Naive thymus-derived CD8-positive, alpha-beta T cell (primary cell): ENCODE results near the gene RGS6. TPM values are rescaled to one million over a fixed set of nuclear protein-coding genes. Genes with fewer than 3 reads are reported as not detected.
A peak's percentile ranks its signal among the peaks of the same experiment; 100 is the strongest.

ENCODE experiments used
- ATAC-seq, 2 donors: fragments of 150-1000 bp; cut with Tn5 transposase in 1 of 2; sonication (Bioruptor Pico), chemical (Tn5 transposase) in 1 of 2; 1 replicate in 1 of 2; 2 replicates in 1 of 2; pipeline ENCODE4 v1.10.0; 2021; ENCODE audit warnings: mild to moderate bottlenecking in 2 of 2, moderate library complexity in 2 of 2
- POLR2A ChIA-PET: fragments of 350-600 bp; sonication (Branson Sonifier 250); formaldehyde crosslinking; loops from one replicate; lab custom pipeline; 2021; ENCODE audit warnings: antibody characterized with exemption; lab: Charles Lee
- DNase-seq, 10 donors: peaks; one replicate each; pipeline versions ENCODE4 v3.0.0 to v3.0.0-alpha.2; 2020 to 2022
- H3K27ac Mint-ChIP-seq, 10 donors: one replicate each; pipeline ENCODE4 v1.8.0; 2020 to 2022; ENCODE audit warnings: mild to moderate bottlenecking in 10 of 10, mixed read lengths in 10 of 10, moderate library complexity in 4 of 10, inconsistent platforms in 1 of 10
- H3K27me3 Mint-ChIP-seq, 5 donors: one replicate each; pipeline ENCODE4 v1.8.0; 2021 to 2022; ENCODE audit warnings: mixed read lengths in 5 of 5
- H3K36me3 Mint-ChIP-seq, 3 donors: one replicate each; pipeline ENCODE4 v1.8.0; 2020 to 2022; ENCODE audit warnings: mixed read lengths in 3 of 3, mild to moderate bottlenecking in 2 of 3, inconsistent platforms in 1 of 3
- H3K4me1 Mint-ChIP-seq, 4 donors: one replicate each; pipeline ENCODE4 v1.8.0; 2021 to 2022; ENCODE audit warnings: mixed read lengths in 4 of 4
- H3K4me3 Mint-ChIP-seq, 10 donors: one replicate each; pipeline ENCODE4 v1.8.0; 2020 to 2022; ENCODE audit warnings: mild to moderate bottlenecking in 10 of 10, mixed read lengths in 10 of 10, moderate library complexity in 6 of 10, inconsistent platforms in 1 of 10
- H3K9me3 Mint-ChIP-seq, 9 donors: one replicate each; pipeline ENCODE4 v1.8.0; 2020 to 2022; ENCODE audit warnings: mixed read lengths in 9 of 9, mild to moderate bottlenecking in 3 of 9, inconsistent platforms in 1 of 9, moderate library complexity in 1 of 9
- polyA plus RNA-seq, 3 donors: library from polyadenylated mRNA; unstranded; fragments of 300-500 nt; fragmentation: Illumina TruSeq; gene quantifications; one replicate each; pipeline ENCODE4 v1.2.3, GENCODE V29; 2021
- total RNA-seq, 8 experiments: library from RNA in 2 of 8; stranded (reverse) in 2 of 8; gene quantifications; one replicate each; pipeline ENCODE4 v1.2.3 and lab custom pipeline; 2021 to 2026

Gene RGS6
- total and polyA plus RNA-seq, 5 experiments from 2014 or later = not detected

DNA sequence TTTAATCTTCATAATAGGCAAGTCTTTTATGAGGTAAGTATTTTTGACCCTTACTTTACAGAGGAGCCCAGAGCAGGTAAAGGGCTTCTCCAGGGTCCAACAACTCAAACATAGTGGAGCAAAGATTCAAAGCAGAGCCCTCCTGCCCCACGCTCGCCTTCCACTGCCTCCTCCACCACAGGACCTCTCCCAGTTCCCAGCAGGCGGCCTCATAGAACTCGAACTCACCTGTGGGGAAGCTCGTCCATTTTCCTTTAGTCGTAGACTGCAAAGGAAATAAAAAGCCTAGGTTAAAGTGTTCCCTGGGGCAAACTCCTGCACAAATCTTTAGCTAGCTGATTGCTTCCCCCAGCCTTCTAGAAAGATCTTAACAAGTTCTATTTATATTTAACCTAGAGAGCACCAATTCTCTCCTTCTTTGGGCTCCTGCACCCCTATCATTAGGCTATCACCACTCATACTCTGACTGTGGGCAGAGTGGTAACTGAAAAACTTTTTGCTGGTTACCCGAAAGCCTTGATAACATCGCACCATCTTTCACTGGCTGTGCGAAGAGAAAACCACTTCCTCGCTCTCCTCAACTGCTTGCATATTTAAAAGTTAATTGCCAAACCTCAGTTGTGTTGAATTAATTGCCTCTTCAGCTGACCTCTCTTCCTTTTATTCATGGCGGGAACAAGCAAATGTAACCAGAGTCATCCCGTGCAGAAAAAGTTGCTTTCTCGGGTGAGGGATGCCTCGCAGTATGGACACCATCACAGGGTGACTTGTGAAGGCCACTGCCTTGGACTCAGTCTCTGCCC is 662.1 kb downstream of the RGS6 start:
- POLR2A ChIA-PET = no interaction called here
- peak in 7 of 10 donors; percentile 2 to 58 (median 23) for DNase-seq
- Mint-ChIP-seq H3K36me3 (no peaks in the 10 kb centered on the region), H3K27me3 (peaks cover 5 to 15% (median 6%) of the 10 kb centered on the region in 5 donors), H3K27ac (peak overlapping the region in 7 of 10 donors; percentile 25 to 85 (median 56)), H3K9me3 (peaks cover 0 to 5% (median 0%) of the 10 kb centered on the region in 9 donors), H3K4me1 (peaks cover 31 to 77% (median 53%) of the 10 kb centered on the region in 4 donors), H3K4me3 (peak overlapping the region; percentile 16 to 83 (median 57))
- ATAC-seq = peak; percentile 80 to 94

DNA sequence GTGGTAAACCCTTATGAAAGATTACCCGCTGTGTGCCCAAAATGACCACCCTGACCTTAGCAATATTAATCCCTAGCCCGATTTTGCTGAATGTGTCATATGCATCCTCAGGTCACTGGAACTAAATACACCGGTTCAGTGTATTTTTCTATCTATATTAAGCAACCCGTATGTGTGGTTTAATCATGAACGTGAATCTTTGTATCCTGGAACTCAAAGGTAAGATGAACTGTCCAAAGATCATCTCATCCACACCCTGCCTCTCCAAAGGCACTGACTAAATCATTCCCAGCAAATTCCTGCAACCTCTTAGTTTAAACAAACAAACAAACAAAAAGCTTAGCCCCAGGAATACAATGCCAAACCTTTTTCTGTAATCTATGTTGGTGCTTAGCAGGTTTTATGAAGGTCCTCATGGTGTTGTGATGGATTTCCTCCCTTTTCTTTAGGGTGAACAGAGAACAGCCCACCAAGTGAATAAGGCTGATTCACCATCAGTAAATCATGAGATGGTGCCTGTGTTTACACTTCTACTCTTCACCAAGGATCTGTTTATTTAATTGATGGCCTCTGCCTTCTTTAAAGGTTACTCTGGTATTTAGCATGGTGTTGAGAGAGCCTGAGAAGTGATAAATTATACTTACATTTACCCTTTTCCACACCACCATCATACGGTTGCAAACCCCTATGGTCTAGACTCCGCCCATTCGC is 663.1 kb downstream of the RGS6 start:
- POLR2A ChIA-PET = interaction anchor here (0.8 kb wide), 1 partner anchor 19 kb away, joined by 5 read pairs; no protein-coding TSS in a partner anchor
- no peaks in the 10 kb centered on the region for H3K36me3 Mint-ChIP-seq
- peaks cover 31 to 69% (median 51%) of the 10 kb centered on the region in 4 donors for H3K4me1 Mint-ChIP-seq
- peak overlapping the region in 4 of 10 donors; percentile 60 to 83 (median 62) for H3K4me3 Mint-ChIP-seq
- peaks cover 6 to 15% (median 7%) of the 10 kb centered on the region in 5 donors for H3K27me3 Mint-ChIP-seq
- no peak for DNase-seq
- no peak for ATAC-seq
- no peaks in the 10 kb centered on the region for H3K9me3 Mint-ChIP-seq
- no peak overlapping the region for H3K27ac Mint-ChIP-seq

- ATAC-seq = no peak
- Mint-ChIP-seq H3K4me1 (peaks cover 28 to 47% (median 36%) of the 10 kb centered on the region in 4 donors), H3K36me3 (no peaks in the 10 kb centered on the region), H3K9me3 (no peaks in the 10 kb centered on the region), H3K4me3 (no peak overlapping the region), H3K27me3 (peaks cover 10 to 25% (median 13%) of the 10 kb centered on the region in 5 donors), H3K27ac (no peak overlapping the region)
- no peak for DNase-seq
- POLR2A ChIA-PET = no interaction called here
Observed at GRCh38 chr14:72597252-72598233, 665.3 kb downstream of the RGS6 start.

DNA sequence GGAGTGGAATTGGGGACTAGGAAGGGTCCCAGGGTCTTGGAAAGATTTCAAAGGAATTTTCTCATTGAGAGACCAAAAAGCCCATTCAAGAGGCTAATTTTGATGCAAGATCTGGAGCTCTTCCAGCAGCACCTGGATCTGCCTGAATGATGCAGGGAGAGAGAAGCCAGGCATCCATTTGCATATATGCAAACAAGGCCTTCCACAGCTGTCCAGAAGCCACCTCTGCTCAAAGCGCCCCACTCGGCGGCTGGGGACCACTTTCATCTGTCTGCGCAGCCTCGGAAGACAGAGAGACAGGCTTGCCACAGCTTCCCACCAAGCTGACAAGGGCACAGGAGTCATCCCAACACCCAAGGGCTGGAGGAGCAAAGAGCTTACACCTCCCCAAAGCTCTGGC is 666.1 kb downstream of the RGS6 start:
- Mint-ChIP-seq H3K27ac (no peak overlapping the region), H3K4me3 (no peak overlapping the region), H3K9me3 (no peaks in the 10 kb centered on the region), H3K4me1 (peaks cover 25 to 40% (median 30%) of the 10 kb centered on the region in 4 donors), H3K27me3 (peaks cover 8 to 25% (median 10%) of the 10 kb centered on the region in 5 donors), H3K36me3 (no peaks in the 10 kb centered on the region)
- POLR2A ChIA-PET = no interaction called here
- no peak for ATAC-seq
- DNase-seq = no peak

- peaks cover 16 to 25% (median 17%) of the 10 kb centered on the region in 4 donors for H3K4me1 Mint-ChIP-seq
Observed at GRCh38 chr14:72599579-72600470, 667.6 kb downstream of the RGS6 start.

DNA sequence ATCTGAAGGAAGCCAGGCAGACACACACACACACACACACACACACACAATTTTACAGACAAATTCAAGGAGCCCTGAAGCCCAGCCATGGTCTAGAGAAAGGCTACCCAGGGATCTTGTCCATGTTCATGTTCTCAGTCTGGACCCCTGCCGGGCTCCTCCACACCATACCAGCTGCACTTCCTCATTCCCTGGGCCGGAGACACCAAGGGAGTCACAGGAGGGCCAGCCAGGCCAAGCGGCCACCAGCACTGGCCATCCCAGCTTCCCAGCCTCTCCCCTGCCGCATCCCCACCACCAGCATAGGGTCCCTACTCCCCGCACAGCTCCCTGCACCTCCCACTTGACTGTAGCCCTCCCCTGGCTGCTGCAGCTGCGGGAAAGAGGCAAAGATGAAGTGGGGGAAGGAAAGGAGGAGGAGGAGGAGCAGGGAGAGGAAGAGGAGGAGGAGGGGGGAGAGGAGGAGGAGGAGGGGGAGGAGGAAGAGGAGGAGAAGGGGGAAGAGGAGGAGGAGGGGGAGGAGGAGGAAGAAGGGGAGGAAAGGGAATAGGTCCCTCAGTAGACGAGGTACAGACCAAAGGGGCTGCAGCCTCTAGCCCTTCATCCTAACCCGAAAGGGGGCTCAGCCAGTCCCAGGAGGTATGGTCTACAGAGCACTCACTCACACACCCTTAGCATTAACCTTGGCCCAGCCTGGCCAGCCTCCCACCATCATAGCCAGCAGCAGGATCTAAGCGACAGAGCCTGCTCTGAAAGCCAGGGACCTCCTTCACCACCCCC is 668.5 kb downstream of the RGS6 start:
- ATAC-seq (no peak), DNase-seq (no peak)
- Mint-ChIP-seq H3K27me3 (peaks cover 8 to 25% (median 10%) of the 10 kb centered on the region in 5 donors), H3K4me1 (peaks cover 7 to 15% (median 10%) of the 10 kb centered on the region in 4 donors), H3K36me3 (no peaks in the 10 kb centered on the region), H3K4me3 (no peak overlapping the region), H3K9me3 (no peaks in the 10 kb centered on the region), H3K27ac (peak overlapping the region in 1 of 10 donors; percentile 67)
- POLR2A ChIA-PET = no interaction called here

More at GRCh38 chr14:72599579-72600470, 667.6 kb downstream of the RGS6 start:
- Mint-ChIP-seq H3K4me3 (no peak overlapping the region), H3K27me3 (peaks cover 8 to 25% (median 10%) of the 10 kb centered on the region in 5 donors), H3K36me3 (no peaks in the 10 kb centered on the region), H3K27ac (peak overlapping the region in 1 of 10 donors; percentile 53), H3K9me3 (no peaks in the 10 kb centered on the region)
- POLR2A ChIA-PET = no interaction called here
- ATAC-seq (no peak), DNase-seq (no peak)

GRCh38 chr14:72603639-72604038 is 671.4 kb downstream of the RGS6 start:
- DNase-seq (no peak), ATAC-seq (no peak)
- POLR2A ChIA-PET = no interaction called here
- Mint-ChIP-seq H3K27me3 (peaks cover 3 to 19% (median 7%) of the 10 kb centered on the region in 5 donors), H3K4me3 (no peak overlapping the region), H3K9me3 (no peaks in the 10 kb centered on the region), H3K4me1 (peaks cover 0 to 8% (median 2%) of the 10 kb centered on the region in 4 donors), H3K36me3 (no peaks in the 10 kb centered on the region), H3K27ac (no peak overlapping the region)

DNA sequence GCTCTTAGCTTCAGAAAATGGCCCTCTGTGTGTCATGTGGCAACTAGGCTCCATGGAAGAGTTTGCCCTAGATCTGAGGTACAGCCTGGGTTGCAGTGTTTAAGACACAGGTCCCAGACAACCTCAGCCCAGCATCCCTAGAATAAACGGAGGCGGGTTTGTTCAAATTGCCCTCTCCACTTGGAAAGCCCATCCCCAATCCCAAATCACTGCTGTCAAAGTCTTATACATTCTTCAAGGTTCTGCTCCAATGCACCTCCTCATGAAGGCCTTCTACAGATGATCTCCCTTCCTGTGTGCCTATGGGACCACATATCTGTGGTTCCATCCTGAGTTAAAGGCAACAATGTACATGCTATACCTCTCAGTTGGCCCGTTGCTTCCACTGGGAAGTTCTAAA is 671.9 kb downstream of the RGS6 start:
- POLR2A ChIA-PET = no interaction called here
- ATAC-seq = no peak
- no peak for DNase-seq
- Mint-ChIP-seq H3K4me1 (peaks cover 0 to 8% (median 1%) of the 10 kb centered on the region in 4 donors), H3K9me3 (no peaks in the 10 kb centered on the region), H3K27me3 (peaks cover 3 to 19% (median 5%) of the 10 kb centered on the region in 5 donors), H3K27ac (no peak overlapping the region), H3K36me3 (no peaks in the 10 kb centered on the region), H3K4me3 (no peak overlapping the region)

- ATAC-seq (no peak), DNase-seq (no peak)
- Mint-ChIP-seq H3K4me3 (no peak overlapping the region), H3K9me3 (no peaks in the 10 kb centered on the region), H3K36me3 (no peaks in the 10 kb centered on the region), H3K27me3 (peaks cover 2 to 14% (median 4%) of the 10 kb centered on the region in 5 donors), H3K27ac (no peak overlapping the region), H3K4me1 (peaks cover 0 to 6% (median under 1%) of the 10 kb centered on the region in 4 donors)
- POLR2A ChIA-PET = no interaction called here
Observed at GRCh38 chr14:72605096-72605920, 673.1 kb downstream of the RGS6 start.

- Mint-ChIP-seq H3K27ac (no peak overlapping the region), H3K9me3 (no peaks in the 10 kb centered on the region), H3K4me1 (peaks cover 0 to 2% (median 0%) of the 10 kb centered on the region in 4 donors), H3K27me3 (peaks cover 0 to 8% (median 2%) of the 10 kb centered on the region in 5 donors), H3K4me3 (no peak overlapping the region), H3K36me3 (no peaks in the 10 kb centered on the region)
- no peak for ATAC-seq
- DNase-seq = no peak
- POLR2A ChIA-PET = no interaction called here
Observed at GRCh38 chr14:72605921-72606220, 673.6 kb downstream of the RGS6 start.
